Lung (tissue), 12 donors: Measurements from ENCODE around the gene XYLT1. TPM values are rescaled to one million over a fixed set of nuclear protein-coding genes. Genes with fewer than 3 reads are reported as not detected.

Source experiments
- ATAC-seq: fragments of 200-7000 bp; cut with Tn5 transposase; one replicate; pipeline ENCODE4 v1.9.1; 2020; ENCODE audit warnings: moderate number of reproducible peaks; ENCODE audit not compliant: insufficient read depth, low FRiP score
- DNase-seq, 3 donors: peaks; one replicate each; pipeline ENCODE4 v3.0.0-alpha.2; 2013 to 2017
- H3K27ac ChIP-seq, 2 donors: one replicate each; pipeline ENCODE4 v1.5.1; 2013; ENCODE audit warnings: mild to moderate bottlenecking in 2 of 2, moderate library complexity in 2 of 2, control low read depth in 1 of 2, inconsistent platforms in 1 of 2, low read depth in 1 of 2, low read length in 1 of 2
- H3K27me3 ChIP-seq, 3 donors: one replicate each; pipeline ENCODE4 v1.5.1; 2013; ENCODE audit warnings: low read length in 2 of 3; ENCODE audit not compliant: control insufficient read depth in 3 of 3, insufficient read depth in 3 of 3
- H3K36me3 ChIP-seq, 4 donors: one replicate each; pipeline ENCODE4 v1.5.1; 2013; ENCODE audit warnings: low read length in 4 of 4, mild to moderate bottlenecking in 1 of 4, moderate library complexity in 1 of 4; ENCODE audit not compliant: control insufficient read depth in 4 of 4, insufficient read depth in 4 of 4
- H3K4me1 ChIP-seq, 5 donors: one replicate each; pipeline ENCODE4 v1.5.1; 2013; ENCODE audit warnings: low read length in 5 of 5, mild to moderate bottlenecking in 2 of 5, moderate library complexity in 1 of 5; ENCODE audit not compliant: control insufficient read depth in 5 of 5, insufficient read depth in 5 of 5
- H3K4me3 ChIP-seq: one replicate; pipeline ENCODE4 v1.5.1; 2013; ENCODE audit warnings: mild to moderate bottlenecking, control low read depth, moderate library complexity
- H3K9ac ChIP-seq, 2 donors: one replicate each; pipeline ENCODE4 v1.5.1; 2013; ENCODE audit warnings: low read length in 2 of 2, control low read depth in 1 of 2; ENCODE audit not compliant: insufficient read depth in 1 of 2
- H3K9me3 ChIP-seq, 4 donors: one replicate each; pipeline ENCODE4 v1.5.1; 2013; ENCODE audit warnings: low read length in 3 of 4, mild to moderate bottlenecking in 1 of 4, moderate library complexity in 1 of 4; ENCODE audit not compliant: control insufficient read depth in 4 of 4, insufficient read depth in 3 of 4
- WGBS, 2 donors: extraction: QIAGEN DNeasy Blood & Tissue Kit; methylation state at CpG; one replicate each; pipeline ENCODE4 v1.1.7; 2013; 5-methylcytosine and 5-hydroxymethylcytosine counted together
- polyA plus RNA-seq, 2 donors: library from polyadenylated mRNA; stranded (reverse); fragments of 200-250 nt; gene quantifications; one replicate each; pipeline ENCODE4 v1.2.1, GENCODE V29; 2013
- total RNA-seq, 2 donors: library from RNA; depleted of rRNA in 1 of 2; stranded (reverse); fragments of >200 nt in 1 of 2; gene quantifications; one replicate each; pipeline ENCODE4 v1.2.1, GENCODE V29; 2014 to 2021
- TF ChIP-seq, protein P1 (sequence below): IDR thresholded peaks from 2 replicates; pipeline ENCODE4 v1.5.1; 2012; ENCODE audit warnings: mild to moderate bottlenecking; ENCODE audit errors: control extremely low read depth, extremely low read depth
- donor health status: control.
- donor health status: control.
- donor health status: Bipolar disorder and iron deficiency.
- donor health status: healthy.
- donor health status: DM: yes; HTN: yes; CAD: no.

The XYLT1 gene
- total and polyA plus RNA-seq, 4 donors = 1.4 to 11.5 (median 6.9) TPM

GRCh38 chr16:17067882-17068281 lies 402.9 kb downstream of the XYLT1 start:
- Histone ChIP-seq H3K27me3 (peaks cover 0 to 6% (median 0%) of the 10 kb centered on the region in 3 donors), H3K9ac (no peak overlapping the region), H3K27ac (no peak overlapping the region), H3K4me3 (no peak overlapping the region), H3K4me1 (peaks cover 0 to 7% (median 0%) of the 10 kb centered on the region in 5 donors), H3K36me3 (no peaks in the 10 kb centered on the region), H3K9me3 (peaks cover 0 to 8% (median 0%) of the 10 kb centered on the region in 4 donors)
- no peak for ATAC-seq
- TF ChIP-seq, protein P1, sequence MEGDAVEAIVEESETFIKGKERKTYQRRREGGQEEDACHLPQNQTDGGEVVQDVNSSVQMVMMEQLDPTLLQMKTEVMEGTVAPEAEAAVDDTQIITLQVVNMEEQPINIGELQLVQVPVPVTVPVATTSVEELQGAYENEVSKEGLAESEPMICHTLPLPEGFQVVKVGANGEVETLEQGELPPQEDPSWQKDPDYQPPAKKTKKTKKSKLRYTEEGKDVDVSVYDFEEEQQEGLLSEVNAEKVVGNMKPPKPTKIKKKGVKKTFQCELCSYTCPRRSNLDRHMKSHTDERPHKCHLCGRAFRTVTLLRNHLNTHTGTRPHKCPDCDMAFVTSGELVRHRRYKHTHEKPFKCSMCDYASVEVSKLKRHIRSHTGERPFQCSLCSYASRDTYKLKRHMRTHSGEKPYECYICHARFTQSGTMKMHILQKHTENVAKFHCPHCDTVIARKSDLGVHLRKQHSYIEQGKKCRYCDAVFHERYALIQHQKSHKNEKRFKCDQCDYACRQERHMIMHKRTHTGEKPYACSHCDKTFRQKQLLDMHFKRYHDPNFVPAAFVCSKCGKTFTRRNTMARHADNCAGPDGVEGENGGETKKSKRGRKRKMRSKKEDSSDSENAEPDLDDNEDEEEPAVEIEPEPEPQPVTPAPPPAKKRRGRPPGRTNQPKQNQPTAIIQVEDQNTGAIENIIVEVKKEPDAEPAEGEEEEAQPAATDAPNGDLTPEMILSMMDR = no peak
- 87% methylated on average over 4 of the region's 4 CpGs for WGBS, 2 donors
- no peak for DNase-seq

DNA sequence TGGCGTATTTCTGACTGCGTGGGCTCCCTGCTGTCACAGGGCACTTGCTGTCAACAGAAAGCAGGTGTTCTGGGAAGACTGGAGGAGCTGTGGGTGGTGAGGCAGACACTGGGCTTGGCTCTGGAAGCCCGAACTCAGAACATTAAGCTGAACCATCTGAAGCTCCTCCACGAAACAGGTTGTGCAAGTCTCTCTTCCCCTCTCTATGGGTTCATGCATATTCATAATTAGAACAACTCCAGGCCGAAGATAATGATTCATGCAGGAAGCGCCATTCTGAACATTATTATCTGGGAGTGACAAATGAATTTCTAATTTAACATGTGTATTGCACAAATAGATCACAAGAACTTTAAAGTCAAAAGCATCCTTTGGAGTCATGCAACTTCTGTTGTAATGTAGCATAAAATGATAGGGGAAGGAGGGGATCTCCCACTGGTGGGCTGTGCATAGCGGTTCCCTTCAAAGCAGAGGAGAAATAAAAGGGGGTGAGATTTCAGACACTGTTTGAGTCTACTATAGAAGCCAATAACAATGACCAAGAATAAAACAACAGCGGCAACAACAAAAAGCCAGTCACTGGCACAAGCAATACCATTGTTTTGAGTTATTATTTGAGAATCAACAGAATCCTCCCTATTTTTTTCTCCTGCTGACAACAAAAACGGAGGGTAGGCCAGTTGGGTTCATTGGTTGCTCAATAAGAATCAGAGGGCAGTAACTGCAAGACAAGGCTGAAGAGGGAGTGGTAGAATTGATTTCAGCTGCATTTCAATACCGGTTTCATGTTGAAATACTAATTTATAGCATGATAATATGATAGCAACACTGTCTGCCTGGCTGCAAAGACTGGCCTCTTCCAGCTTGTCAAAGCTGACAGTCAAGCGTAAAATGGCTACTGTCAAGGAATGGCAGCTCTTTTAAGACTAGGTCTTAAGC lies 407.3 kb downstream of the XYLT1 start:
- Histone ChIP-seq H3K4me1 (no peaks in the 10 kb centered on the region), H3K9ac (no peak overlapping the region), H3K36me3 (no peaks in the 10 kb centered on the region), H3K27me3 (peaks cover 0 to 6% (median 0%) of the 10 kb centered on the region in 3 donors), H3K27ac (no peak overlapping the region), H3K9me3 (peaks cover 0 to 10% (median 0%) of the 10 kb centered on the region in 4 donors), H3K4me3 (no peak overlapping the region)
- ATAC-seq (no peak), DNase-seq (no peak)
- WGBS, 2 donors = 72 to 75% methylated on average over 11 of the region's 11 CpGs
- TF ChIP-seq, protein P1 = no peak

GRCh38 chr16:17062676-17063075 lies 408.1 kb downstream of the XYLT1 start:
- no peak for ATAC-seq
- TF ChIP-seq, protein P1 = no peak
- WGBS, 2 donors = 78 to 88% methylated on average over 6 of the region's 6 CpGs

More at GRCh38 chr16:17062676-17063075, 408.1 kb downstream of the XYLT1 start:
- Histone ChIP-seq H3K4me3 (no peak overlapping the region), H3K9ac (no peak overlapping the region), H3K9me3 (peaks cover 0 to 10% (median 0%) of the 10 kb centered on the region in 4 donors), H3K36me3 (no peaks in the 10 kb centered on the region), H3K4me1 (no peaks in the 10 kb centered on the region), H3K27me3 (peaks cover 0 to 6% (median 0%) of the 10 kb centered on the region in 3 donors), H3K27ac (no peak overlapping the region)
- DNase-seq = no peak
